ENCODE data around the gene TOP1. TPM values are rescaled to one million over a fixed set of nuclear protein-coding genes. Genes with fewer than 3 reads are reported as not detected.
A peak's percentile ranks its signal among the peaks of the same experiment; 100 is the strongest.
"Not testable (repeated sequence)": the region's sequence is repeated elsewhere in the genome, so short reads cannot be mapped to it uniquely, and the experiment has no call there.

TOP1 gene
- total RNA-seq, 1 donor from 2014 or later = 42.4 TPM

DNA sequence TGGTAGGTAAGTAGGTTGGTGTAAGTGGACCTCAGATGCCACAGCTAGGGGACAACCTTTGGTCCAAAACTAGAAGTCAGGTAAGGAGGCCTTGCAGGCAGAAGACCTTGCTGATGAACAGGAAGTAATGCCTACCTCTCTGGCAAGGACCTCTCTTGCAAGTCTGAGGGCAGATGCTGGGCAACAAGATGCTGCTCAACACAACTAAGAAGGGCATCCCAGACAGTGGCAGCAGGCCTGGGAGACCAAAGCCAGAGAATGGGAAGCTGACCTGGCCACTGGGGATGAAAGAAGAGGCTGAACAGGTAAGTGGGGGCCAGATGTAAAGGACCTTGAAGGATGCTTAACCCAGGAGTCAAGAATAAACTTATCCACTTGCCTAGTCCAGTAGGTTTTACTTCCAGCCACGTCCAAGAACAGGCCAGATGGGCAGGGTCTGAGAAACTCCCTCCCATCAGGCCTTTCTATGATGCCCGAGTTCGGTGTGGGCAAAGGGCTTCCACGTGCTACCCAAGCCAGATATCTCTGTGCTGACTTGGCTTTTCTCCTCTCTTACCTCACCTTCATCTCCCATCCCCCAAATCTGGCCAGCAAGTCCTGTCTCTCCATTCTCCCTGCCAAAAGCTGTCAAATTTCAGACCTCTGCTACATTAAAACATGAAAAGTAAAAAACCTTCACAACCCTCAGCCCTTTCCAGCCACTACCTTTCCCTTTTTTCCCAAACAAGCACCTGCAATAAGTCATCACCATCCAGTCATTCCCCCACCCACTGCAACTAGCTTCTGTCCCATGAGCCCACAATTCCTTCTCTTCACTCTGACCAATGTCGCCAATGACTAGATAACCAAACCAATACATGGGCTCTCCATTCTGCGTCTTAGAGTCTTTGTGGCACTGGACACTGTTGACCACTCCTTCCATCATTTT, 97.2 kb downstream of the TOP1 start:
- no peak for DNase-seq (ENCODE audit: low spot score)

DNA sequence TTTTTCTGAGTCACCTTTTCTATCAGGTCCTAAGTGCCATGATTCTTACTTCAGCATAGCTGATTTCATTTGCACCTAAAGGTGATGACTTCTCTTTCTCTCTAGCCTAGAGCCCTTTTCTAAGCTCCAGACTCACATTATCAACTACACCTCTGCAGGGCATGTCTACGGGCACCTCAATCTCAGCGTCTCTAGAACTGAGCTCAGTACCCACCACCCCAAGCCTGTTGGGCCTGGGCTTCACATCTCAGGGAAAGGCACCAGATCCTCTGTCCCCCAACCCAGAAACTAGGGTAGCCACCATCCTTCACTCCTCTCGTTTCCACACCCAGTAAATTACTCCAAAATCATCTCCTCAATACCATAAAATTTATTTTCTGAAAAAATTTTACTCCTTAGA, 98.1 kb downstream of the TOP1 start:
- no peak for DNase-seq (ENCODE audit: low spot score)

DNA sequence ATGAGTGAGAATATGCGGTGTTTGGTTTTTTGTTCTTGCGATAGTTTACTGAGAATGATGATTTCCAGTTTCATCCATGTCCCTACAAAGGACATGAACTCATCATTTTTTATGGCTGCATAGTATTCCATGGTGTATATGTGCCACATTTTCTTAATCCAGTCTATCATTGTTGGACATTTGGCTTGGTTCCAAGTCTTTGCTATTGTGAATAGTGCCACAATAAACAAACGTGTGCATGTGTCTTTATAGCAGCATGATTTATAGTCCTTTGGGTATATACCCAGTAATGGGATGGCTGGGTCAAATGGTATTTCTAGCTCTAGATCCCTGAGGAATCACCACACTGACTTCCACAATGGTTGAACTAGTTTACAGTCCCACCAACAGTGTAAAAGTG, 99.7 kb downstream of the TOP1 start:
- not testable (repeated sequence) for DNase-seq (ENCODE audit: low spot score)

DNA sequence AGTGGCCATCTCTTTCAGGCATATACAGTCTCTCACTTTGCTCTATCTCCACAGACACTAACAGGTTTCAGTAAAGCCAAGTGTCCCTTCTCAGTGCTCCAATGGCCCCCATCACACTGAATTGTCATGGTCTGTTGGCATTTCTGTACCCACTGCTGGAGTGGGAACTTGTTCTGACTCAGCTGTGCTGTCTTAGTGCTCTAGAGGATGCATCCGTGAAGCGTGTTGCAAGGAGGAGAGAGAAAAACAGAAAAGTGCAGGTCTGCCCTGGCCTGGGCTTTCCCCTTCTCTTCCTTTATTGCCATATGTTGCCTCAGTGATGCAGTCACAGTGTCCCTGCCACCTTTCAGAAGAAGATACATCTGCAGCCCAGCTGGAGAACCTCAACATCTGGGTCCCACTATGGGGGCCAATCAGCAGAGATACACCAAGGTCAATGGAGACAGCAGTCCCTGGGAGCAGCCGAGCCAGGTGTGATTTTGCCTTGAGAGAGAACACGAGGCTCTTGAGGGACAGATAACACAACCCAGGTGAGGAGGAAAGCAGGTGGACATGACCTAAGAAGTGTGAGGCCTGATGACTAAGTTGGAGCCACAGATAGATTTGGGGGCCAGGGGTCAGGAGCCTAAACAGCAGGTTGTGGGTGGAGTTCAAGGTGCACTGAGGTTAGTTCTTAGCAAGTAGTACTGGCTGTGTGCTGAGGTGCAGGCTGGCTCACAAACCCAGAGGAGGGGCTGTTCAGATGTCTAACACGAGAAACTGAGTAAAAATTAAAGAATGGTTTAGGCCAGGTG, 103.2 kb downstream of the TOP1 start:
- DNase-seq (ENCODE audit: low spot score) = peak; percentile 49

DNA sequence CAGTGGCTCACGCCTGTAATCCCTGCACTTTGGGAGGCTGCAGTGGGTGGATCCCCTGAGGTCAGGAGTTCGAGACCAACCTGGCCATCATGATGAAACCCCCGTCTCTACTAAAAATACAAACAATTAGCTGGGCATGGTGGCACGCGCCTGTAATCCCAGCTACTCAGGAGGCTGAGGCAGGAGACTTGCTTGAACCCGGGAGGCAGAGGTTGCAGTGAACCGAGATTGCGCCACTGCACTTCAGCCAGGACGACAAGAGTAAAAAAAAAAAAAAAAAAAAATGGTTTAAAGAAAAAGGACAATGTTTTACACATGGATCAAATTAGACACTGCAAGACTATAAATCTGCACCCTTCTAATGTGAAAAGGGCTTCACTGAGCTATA, 103.8 kb downstream of the TOP1 start:
- not testable (repeated sequence) for DNase-seq (ENCODE audit: low spot score)

DNA sequence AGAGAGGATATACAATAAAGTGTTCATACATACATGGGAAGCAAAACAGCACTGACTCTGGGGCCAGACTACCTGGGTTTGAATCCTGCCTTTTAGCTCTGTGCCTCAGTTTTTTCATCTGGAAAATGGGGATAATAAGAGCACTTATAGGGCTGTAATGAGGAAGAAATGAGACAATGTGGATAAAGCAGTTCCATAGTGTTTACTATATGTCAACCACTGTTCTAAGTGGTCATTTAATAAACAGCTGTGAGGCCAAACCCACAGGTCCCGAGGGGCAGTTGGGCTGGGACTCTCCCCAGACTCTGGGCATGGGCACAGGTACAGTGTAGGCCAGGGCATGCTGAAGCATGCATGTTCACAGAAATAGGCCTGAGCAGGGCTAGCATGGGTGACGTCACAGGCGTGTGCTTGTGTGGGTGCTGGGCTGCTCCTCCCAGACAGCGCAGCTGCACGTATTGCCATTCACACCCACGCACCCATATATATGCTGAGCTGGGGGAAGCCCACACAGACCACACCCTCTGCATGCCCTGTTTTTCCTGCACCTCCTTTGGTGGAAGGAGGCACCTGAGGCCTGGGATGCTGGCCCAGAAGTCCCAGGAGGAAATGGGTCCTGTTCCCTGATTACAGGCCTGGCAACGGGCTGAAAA, 105.2 kb downstream of the TOP1 start:
- DNase-seq (ENCODE audit: low spot score) = peak; percentile 53

DNA sequence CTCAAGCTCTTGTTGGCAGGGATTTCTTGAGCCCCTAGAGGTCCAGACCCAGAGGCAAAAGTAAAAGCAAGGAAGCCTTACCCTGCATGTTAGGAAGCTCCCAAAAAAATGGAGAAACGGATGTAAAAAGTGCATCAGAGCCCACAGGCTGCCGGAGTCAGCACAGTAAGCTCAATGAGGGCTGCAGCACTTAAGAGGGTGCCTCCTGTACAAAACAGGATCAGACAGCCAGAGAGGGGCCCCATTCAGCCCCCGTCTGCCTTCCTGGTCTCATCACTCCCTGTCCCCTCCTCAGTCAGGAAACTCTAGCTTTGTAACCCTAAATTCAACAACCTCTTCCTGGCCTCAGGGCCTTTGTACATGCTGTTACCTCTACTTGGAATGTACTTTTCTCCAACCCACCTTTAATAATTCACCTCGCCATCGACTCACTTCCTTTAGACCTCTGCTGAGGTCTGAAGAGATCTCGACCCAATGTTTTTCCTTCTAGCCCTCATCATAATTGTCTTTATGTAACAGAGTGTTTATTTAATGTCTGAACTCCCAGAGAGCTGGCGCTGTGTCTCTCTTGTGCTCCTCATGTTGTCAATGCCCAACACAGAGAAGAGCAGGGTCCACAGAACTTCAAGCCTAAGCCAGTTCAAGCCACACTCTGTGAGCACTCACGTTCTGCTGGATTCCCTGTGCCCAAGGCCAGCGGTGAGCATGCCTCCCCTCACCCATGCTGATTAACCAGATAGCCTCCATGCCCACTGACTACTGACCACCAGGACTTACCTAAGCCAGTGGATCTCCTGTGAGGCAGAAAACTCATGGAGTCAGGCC, 106.0 kb downstream of the TOP1 start:
- DNase-seq (ENCODE audit: low spot score) = peak; percentile 41

DNA sequence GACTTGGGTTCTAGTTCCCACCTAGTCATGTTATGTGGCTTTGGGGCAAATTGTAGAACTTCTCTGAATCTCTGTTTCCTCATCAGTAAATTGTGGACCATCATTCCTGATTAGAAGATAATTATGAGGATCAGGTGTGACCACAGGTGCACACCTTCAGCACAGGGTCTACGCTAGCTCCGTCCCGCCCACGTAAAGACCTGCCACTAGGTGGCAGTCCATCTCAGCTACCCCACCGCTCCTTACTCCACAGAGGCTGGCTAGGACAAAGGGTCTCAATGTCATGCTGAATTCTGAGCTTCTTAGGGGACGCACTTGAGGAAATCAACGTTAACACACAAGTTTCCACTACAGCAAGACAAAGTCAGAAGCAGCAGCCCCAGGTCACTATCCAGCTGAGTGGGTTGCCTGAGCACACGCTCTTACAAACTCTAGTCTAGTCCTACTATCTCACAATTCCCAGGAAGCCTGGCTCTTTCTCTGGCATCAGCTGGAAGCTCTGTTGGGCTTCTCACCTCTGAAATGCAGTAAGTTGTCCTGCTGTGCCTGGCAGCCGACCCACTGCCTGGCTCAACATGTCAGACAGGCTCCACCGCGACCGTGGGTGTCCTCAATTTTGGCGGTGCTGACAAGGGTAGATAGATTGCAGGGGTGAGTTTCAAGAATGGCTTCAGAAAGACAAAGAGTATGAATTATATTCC, 106.7 kb downstream of the TOP1 start:
- DNase-seq (ENCODE audit: low spot score) = peak; percentile 88

DNA sequence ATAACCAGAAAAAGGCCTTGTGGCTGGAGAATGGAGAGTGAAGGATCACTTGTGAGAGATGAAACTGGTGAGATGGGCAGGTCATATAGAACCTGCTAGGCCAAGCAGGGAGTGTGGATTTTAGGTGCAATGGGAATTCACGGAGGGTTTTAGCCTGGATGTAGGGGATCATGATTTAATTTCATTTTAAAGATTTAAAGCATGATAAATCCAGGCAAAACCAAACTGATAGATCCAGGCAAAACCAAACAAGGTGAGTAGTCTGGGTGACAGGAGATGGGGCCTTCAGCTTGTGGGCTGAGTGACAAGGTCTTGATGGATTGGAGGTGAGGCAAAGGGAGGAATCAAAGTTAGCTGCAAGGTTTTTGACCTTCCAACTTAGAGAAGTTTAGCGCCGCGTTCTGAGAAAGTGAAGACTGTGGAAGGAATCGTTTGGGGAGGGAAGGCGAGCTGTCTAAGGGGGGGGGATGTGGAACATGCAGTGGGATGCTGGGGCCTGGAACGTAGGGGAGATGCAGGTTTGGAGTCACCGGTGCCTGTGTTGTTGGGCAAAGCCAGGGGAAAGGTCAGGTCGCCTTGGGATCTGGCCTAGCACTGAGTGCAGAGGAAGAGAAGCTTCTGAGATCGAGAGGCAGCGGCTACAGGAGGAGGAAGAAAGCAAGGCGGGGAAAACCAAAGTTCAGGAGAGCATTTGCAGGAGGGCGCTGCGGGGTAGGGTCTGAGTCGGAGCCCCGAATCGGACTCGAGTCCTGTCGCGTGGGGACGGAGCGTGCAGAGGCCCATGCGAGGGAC, 107.5 kb downstream of the TOP1 start:
- no peak for DNase-seq (ENCODE audit: low spot score)

DNA sequence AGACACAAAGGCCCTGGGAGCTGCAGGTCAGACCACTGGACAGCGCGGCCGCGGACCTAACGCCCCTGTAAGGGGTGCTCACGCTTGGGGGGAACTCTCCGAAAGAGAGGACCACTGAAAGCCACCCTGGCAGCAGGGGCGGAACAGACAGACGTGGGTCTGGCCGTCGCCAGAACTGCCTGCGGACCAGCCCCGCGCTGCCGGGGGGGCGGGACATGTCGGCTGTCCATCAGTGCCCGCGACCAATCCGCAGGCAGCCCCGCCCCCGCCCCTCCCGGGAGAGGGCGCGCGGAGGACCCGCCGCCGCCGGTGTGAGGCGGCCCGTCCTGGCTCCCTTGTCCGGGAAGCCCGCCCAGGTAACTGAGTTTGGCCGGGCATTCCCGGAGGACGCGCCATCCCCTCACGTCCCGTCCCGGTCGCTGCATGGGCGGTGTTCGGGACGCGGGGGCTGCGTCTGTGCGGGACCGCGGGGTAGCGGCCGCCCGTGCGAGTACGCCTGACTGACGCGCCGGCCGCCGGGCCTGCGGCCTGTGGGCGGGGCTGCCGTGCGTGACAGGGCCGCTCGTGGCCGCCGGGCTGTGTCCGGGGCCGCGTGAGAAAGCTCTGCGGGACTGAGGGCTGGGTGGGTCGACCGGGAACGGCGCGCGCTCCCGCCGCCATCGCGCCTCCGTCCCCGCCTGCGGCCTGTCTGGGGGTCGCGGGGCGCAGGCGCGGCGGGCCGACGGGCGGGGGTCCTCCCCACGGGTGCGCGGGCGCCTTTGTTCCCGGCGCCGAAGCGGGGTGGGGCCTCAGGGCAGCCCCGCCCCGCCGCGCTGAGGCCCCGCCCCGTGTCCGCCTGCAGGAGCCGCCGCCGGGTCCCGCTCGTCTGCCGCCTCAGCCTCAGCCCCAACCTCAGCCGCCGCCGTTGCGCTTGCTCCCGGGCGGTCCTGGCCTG, 108.3 kb downstream of the TOP1 start, which contains the start of gene PLCG1:
Gene PLCG1, plus strand, starts transcription at position 864 of the 934 bp plus-strand sequence. CDS start 99 bp downstream, outside the sequence.
- DNase-seq (ENCODE audit: low spot score) = peak; percentile 95

DNA sequence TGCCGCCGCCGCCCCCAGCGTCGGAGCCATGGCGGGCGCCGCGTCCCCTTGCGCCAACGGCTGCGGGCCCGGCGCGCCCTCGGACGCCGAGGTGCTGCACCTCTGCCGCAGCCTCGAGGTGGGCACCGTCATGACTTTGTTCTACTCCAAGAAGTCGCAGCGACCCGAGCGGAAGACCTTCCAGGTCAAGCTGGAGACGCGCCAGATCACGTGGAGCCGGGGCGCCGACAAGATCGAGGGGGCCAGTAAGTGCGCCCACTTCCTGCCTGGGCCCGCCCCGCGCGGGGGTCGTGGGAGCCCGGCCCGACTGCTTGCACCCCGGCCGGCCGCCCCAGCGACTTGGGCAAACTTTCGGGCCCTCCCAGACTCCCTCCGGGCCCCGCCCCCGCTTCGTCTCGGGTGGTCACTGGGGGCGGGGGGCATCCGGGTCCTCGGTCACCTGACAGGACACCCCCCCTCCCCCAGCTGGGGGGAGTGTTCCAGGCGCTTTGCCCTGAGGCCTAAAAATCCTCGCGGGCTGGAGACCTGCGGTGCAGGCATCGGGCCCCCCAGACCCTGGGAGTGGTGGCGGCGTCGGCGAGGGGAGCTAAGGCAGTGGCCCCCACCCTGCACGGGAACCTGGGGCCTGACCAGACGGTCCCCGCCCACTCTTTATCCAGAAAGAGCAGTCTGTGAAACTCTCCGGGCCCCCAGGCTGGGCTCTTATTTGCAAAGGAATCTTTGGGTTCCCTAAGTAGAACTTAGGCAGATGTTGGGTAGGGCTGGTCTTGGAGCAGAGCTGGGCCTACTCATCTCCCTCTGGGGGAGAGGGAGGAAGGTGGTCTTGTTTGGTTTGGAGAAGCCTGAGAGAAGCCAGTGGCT, 109.2 kb downstream of the TOP1 start:
- peak; percentile 91 for DNase-seq (ENCODE audit: low spot score)

DNA sequence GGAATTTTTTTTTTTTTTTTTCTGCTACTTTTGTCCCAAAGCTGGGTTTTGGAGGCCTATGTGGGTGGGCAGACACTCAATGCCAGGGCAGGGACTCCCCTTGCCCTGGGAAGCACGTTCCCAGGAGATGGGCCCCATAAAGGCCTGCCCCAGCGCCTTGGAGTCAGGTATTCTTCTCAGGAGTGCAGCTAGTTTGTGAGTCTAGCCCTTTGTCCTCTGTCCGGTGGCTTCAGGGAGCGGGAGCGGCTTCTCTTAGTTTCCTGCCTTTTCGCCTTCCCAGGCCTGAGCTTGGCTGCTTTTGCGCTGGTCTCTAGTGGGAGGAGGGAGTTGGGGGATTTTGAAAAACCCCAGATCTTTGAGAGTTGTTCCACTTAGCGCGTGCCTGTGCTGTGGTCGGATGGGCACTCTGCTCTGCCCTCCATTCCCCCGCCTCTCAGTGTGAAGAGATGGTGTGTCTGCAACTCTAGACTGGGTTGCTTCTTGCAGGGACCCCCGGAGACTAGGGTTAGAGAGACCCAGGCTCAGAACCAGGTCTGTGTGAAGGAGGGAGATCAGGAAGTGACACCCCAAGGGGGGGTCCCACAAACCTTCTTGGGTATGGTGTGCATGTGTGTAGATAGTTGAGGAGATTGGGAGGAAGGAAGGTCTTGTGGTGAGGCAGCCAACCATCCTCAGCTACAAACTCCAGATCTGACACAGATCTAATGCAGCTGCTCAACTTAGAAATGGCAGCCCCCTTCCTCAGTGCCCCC, 110.0 kb downstream of the TOP1 start:
- peak; percentile 77 for DNase-seq (ENCODE audit: low spot score)

DNA sequence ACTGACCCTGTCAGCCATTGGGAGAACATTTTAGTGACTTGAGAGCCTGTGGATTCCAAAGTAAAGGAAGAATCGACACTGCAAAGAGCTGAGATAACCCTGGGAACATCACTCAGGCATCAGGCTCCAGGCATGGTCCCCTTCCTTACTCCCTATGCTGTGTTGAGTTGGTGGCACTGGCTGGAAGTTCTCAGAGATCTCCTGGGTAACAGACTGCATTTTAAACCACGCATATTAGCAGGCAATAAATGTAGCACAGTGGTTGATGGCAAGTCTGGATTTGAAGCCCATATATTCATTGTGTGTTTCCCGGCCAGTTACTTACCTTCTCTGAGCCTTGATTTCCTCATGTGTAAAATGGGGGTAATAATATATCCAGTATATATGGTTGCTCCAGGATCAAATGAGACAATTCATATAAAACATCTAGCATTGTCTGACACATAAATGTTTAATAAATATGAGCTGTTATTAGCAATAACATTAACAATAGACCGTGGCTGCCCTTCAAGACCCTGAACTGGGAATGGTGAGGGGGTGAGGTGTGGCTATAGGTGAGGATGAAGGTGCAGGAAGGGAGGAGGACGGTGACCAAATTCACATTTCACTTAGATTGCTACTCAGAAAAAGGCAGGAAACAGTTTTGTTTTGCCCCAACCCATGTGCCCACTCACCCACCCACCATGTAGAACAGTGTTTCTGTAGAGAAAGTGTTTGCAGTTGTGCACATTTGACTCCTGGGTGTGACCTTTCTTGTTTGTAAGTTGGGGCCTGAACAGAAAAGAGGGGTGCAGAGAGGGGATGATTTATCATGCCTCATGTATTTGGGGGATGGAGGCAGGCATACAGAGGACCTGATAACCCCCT, 110.8 kb downstream of the TOP1 start:
- peak; percentile 53 for DNase-seq (ENCODE audit: low spot score)

DNA sequence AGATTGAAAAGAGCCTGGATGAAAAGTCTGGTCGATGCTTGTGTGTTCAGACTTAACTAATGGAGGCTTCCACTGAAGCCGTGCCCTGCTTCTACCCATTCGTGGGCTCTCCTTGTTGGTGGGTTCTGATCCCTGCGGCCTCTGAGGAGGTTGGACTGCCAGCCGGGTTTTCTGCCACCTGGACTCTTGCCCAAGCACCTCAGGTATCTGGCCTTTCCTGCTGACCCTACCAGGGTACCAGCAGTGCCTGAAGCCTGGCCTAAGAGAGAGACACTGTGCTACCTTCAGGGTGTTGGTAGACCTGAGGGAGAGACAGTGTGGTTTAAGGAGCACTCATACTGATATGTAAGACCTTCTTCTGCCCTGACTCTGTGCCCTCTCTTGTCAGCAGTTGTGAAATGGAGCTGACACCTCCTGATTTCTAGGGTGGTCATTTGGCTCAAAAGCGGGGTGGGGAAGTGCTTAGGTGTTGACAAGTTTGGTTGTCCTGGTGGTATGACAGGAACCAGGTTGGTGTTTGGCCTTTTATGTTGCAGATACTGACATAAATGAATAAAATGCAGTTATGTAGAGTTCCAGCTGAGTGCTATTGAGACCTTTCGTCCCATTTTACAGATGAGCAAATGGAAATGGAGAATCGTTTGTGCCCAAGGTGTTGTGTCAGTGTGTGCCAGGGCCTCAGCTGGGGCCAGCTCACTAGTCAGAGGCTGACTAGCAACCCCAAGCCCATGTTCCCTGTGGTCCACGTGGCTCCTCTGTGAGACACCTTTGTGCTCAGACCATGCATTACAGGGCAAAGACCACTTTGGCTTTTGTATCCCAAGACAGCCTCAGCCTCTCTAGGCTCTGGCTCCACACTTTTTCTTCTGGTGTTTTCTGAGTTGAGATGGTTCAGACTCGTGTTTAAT, 111.9 kb downstream of the TOP1 start:
- no peak for DNase-seq (ENCODE audit: low spot score)
